Ectodermal cell (in vitro differentiated cells): Measurements from ENCODE around the gene TBC1D3I.
"Not testable (repeated sequence)": the region's sequence is repeated elsewhere in the genome, so short reads cannot be mapped to it uniquely, and the experiment has no call there.

Source experiments
- H3K27ac ChIP-seq: 2 replicates; pipeline ENCODE4 v1.7.0; 2013; ENCODE audit warnings: mild to moderate bottlenecking, low read depth, low read length; ENCODE audit not compliant: insufficient read depth, poor library complexity, severe bottlenecking
- H3K27me3 ChIP-seq: 2 replicates; pipeline ENCODE4 v1.7.0; 2013; ENCODE audit warnings: mild to moderate bottlenecking, low read length; ENCODE audit not compliant: insufficient read depth, control insufficient read depth, poor library complexity, severe bottlenecking
- H3K36me3 ChIP-seq: one replicate; pipeline ENCODE4 v1.7.0; 2013; ENCODE audit warnings: low read length; ENCODE audit not compliant: control insufficient read depth, insufficient read depth
- H3K4me1 ChIP-seq: one replicate; pipeline ENCODE4 v1.7.0; 2013; ENCODE audit warnings: low read length; ENCODE audit not compliant: control insufficient read depth, insufficient read depth
- H3K4me3 ChIP-seq: 2 replicates; pipeline ENCODE4 v1.7.0; 2013; ENCODE audit warnings: low read depth, low read length, control low read depth; ENCODE audit not compliant: insufficient read depth
- H3K9me3 ChIP-seq: 2 replicates; pipeline ENCODE4 v1.7.0; 2013; ENCODE audit warnings: mild to moderate bottlenecking, low read length, moderate library complexity; ENCODE audit not compliant: control insufficient read depth
- WGBS, 2 experiments: methylation state at CpG; one replicate each; pipeline ENCODE4 v1.1.7; 2013; ENCODE audit warnings: missing lambda C conversion rate in 2 of 2; 5-methylcytosine and 5-hydroxymethylcytosine counted together

The TBC1D3I gene

DNA sequence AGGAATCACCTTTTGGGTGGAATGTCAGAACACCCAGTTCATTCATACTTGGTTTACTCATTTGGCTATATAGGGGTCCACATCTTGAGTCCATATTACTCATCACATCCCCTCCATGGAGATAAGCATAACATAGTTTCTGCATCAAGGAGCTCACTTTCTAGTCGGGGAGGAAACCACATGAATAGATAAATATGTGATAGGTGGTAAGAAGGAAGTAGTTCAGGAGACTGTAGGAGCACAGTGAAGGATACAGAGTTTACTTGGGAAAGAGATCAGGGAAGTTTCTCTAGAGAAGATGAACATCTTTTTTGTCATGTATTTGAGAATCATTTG lies 57.9 kb downstream of the TBC1D3I start:
- H3K4me1 ChIP-seq, H3K4me3 ChIP-seq, H3K27me3 ChIP-seq, H3K36me3 ChIP-seq, H3K27ac ChIP-seq, H3K9me3 ChIP-seq: not testable (repeated sequence)
- WGBS, 2 experiments, result 85 to 92% methylated on average over 1 of the region's 1 CpG

DNA sequence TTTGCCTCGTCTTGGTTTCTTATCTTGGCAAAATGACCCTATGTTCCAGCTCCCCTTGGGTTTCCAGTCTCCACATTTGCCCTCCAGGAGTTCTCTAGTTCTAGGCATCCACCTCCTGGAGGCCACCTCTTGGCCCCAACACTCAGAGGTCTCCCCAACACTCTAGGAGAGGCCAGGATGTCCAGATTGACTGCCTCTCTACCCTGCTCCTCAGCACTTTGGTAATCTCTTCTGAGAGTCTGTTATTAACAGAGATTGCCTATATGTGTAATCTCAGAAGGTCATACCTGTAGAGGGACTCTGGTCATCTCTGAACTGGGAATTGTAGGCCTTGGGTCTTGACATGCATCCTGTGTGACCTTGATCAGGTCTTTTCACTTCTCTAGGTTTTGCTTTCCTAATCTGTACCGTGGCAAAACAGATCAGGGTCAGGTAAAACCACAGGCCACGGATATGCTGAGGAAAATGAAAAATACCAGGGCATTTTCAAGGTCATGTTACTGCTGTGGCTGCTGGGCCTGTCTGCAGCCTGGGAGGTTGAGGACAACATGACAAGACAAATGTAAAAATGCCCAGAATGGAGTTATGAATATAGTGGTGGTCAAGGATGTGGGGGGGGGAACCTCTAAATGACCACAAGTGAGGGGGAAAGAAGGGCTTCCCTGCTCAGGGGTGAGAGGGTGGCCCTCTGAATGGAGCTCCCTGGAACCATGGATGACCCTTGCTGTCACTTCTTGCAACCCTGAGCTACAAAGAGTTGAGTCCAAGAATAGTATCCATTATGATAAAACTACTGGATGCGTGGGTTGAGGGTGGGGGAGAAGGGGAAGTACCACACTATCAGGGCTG lies 58.5 kb downstream of the TBC1D3I start:
- H3K4me3 ChIP-seq, result no peak overlapping the region
- 89 to 90% methylated on average over 3 of the region's 4 CpGs for WGBS, 2 experiments
- H3K4me1 ChIP-seq, result no peaks in the 10 kb centered on the region
- no peaks in the 10 kb centered on the region for H3K36me3 ChIP-seq
- H3K27ac ChIP-seq, result no peak overlapping the region
- no peaks in the 10 kb centered on the region for H3K27me3 ChIP-seq
- no peaks in the 10 kb centered on the region for H3K9me3 ChIP-seq

DNA sequence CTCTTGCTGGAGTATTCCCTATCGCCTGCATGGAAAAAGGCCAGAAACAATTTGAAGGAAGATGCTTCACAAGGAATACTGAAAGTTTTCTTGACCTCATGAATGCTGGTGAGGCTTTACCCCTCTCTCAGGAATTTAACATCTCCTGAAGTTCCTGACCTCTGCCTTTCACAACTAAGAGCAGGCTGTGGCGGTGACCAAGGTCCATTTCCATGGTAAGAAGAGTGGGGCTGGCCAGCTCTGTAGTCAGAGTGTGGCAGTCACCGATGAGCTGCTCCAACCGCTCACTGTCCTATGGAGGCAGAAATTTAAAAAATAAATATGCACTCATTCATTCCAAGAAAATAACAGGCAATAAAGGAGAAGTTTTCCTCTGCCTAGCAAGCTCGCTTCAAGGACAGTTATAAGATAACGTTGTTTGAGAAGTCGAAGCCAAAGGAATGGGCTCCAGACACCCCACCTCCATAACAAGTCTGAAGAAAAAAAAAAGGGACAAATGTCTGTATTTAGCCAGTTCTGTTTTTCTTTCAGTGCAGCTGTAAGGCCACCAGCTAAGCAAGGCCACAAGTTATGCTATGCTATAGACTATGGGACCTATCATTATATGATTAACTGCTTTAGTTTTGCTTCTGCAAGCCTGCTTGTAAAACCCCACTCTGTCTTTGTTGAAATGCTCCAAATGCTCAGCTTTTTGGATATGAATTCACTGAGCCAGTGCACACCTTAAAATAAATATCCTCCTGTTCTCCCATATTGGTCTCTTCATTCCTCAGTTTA lies 59.5 kb downstream of the TBC1D3I start:
- Histone ChIP-seq H3K36me3 (no peaks in the 10 kb centered on the region), H3K4me1 (no peaks in the 10 kb centered on the region), H3K27me3 (no peaks in the 10 kb centered on the region), H3K4me3 (no peak overlapping the region), H3K9me3 (no peaks in the 10 kb centered on the region), H3K27ac (no peak overlapping the region)
- 94 to 96% methylated on average over 7 of the region's 7 CpGs for WGBS, 2 experiments
